HG03045 (cell line): ENCODE measurements around the gene ENTHD1.

Experiments
- ATAC-seq: cut with Tn5 transposase; IDR thresholded peaks from one replicate; pipeline ENCODE4 v1.9.1; 2021; ENCODE audit warnings: mild to moderate bottlenecking, moderate library complexity; ENCODE audit not compliant: unreplicated experiment

Gene ENTHD1

GRCh38 chr22:39718921-39719475 lies 174.6 kb downstream of the ENTHD1 start:
- no peak for ATAC-seq

- ATAC-seq = no peak
These were observed 175.4 kb downstream of the ENTHD1 start for GRCh38 chr22:39718206-39718605.

- ATAC-seq = no peak
These were observed 176.5 kb downstream of the ENTHD1 start for GRCh38 chr22:39717099-39717498.

GRCh38 chr22:39716534-39716933 lies 177.0 kb downstream of the ENTHD1 start:
- ATAC-seq = no peak

- ATAC-seq = no peak
These were observed 177.6 kb downstream of the ENTHD1 start for GRCh38 chr22:39715778-39716495.

- ATAC-seq = no peak
These were observed 179.2 kb downstream of the ENTHD1 start for GRCh38 chr22:39714321-39714720.

GRCh38 chr22:39713799-39714290 lies 179.7 kb downstream of the ENTHD1 start:
- no peak for ATAC-seq

GRCh38 chr22:39712751-39713525 lies 180.6 kb downstream of the ENTHD1 start:
- no peak for ATAC-seq

GRCh38 chr22:39712081-39712480 lies 181.5 kb downstream of the ENTHD1 start:
- no peak for ATAC-seq

- ATAC-seq = no peak
These were observed 183.0 kb downstream of the ENTHD1 start for GRCh38 chr22:39710380-39711150.

- ATAC-seq = no peak
These were observed 185.7 kb downstream of the ENTHD1 start for GRCh38 chr22:39707816-39708215.

GRCh38 chr22:39707351-39707750 lies 186.2 kb downstream of the ENTHD1 start:
- ATAC-seq = no peak

GRCh38 chr22:39706376-39707140 lies 187.0 kb downstream of the ENTHD1 start:
- ATAC-seq = no peak

GRCh38 chr22:39705386-39705785 lies 188.2 kb downstream of the ENTHD1 start:
- no peak for ATAC-seq

GRCh38 chr22:39703928-39704639 lies 189.5 kb downstream of the ENTHD1 start:
- no peak for ATAC-seq

GRCh38 chr22:39703091-39703490 lies 190.5 kb downstream of the ENTHD1 start:
- no peak for ATAC-seq

- no peak for ATAC-seq
These were observed 193.0 kb downstream of the ENTHD1 start for GRCh38 chr22:39700565-39700964.

- no peak for ATAC-seq
These were observed 193.8 kb downstream of the ENTHD1 start for GRCh38 chr22:39699631-39700360.
